H1 (cell line): ENCODE data around the gene OR2B3. TPM values are rescaled to one million over a fixed set of nuclear protein-coding genes. Genes with fewer than 3 reads are reported as not detected.

Experiments
- CTCF ChIA-PET: fragments of 300-600 bp; sonication (Branson Sonifier 250); formaldehyde crosslinking; loops from one replicate; lab custom pipeline; 2021; ENCODE audit not compliant: partially characterized antibody; lab: Charles Lee
- POLR2A ChIA-PET: fragments of 300-600 bp; sonication (Branson Sonifier 250); formaldehyde crosslinking; loops from one replicate; lab custom pipeline; 2021; ENCODE audit warnings: inconsistent platforms; ENCODE audit not compliant: partially characterized antibody; lab: Charles Lee
- DNase-seq, 2 experiments: peaks; one replicate each; pipeline versions ENCODE4 v3.0.0 to v3.0.0-alpha.2; 2010 to 2022; ENCODE audit warnings: low spot score in 2 of 2, low read depth in 1 of 2, mixed read lengths in 1 of 2
- FAIRE-seq: peaks from 2 replicates; lab custom pipeline; 2011; peaks lifted over from hg19 to GRCh38; lab: Jason Lieb, UNC
- H2AFZ ChIP-seq: 2 replicates; pipeline ENCODE4 v1.8.1; 2012; ENCODE audit warnings: low read length, inconsistent platforms
- H2AK5ac ChIP-seq: 2 replicates; pipeline ENCODE4 v1.6.1; 2013; ENCODE audit warnings: low read depth, low read length
- H2BK120ac ChIP-seq: replicated peaks from 2 replicates; pipeline ENCODE3; 2013; ENCODE audit warnings: low read depth, low read length, inconsistent platforms
- H2BK12ac ChIP-seq: 2 replicates; pipeline ENCODE4 v1.6.1; 2013; ENCODE audit warnings: low read depth, low read length
- H2BK15ac ChIP-seq: 2 replicates; pipeline ENCODE4 v1.6.1; 2013; ENCODE audit warnings: low read length
- H2BK20ac ChIP-seq: 2 replicates; pipeline ENCODE4 v1.6.1; 2013; ENCODE audit warnings: low read length
- H2BK5ac ChIP-seq: 2 replicates; pipeline ENCODE4 v1.6.1; 2013; ENCODE audit warnings: low read depth, low read length
- H3K14ac ChIP-seq: 2 replicates; pipeline ENCODE4 v1.6.1; 2013; ENCODE audit warnings: inconsistent platforms; ENCODE audit not compliant: insufficient read length
- H3K18ac ChIP-seq: 2 replicates; pipeline ENCODE4 v1.6.1; 2013; ENCODE audit warnings: low read length; ENCODE audit errors: extremely low read depth
- H3K23ac ChIP-seq: 2 replicates; pipeline ENCODE4 v1.6.1; 2013; ENCODE audit warnings: inconsistent platforms; ENCODE audit not compliant: insufficient read length
- H3K23me2 ChIP-seq: 2 replicates; pipeline ENCODE4 v1.6.1; 2013; ENCODE audit warnings: low read depth, low read length
- H3K27ac ChIP-seq: 2 replicates; pipeline ENCODE4 v1.6.1; 2011; ENCODE audit warnings: low read depth, low read length, inconsistent platforms
- H3K27me3 ChIP-seq, 4 experiments: replicated peaks in 1 of 4; 1 replicate in 1 of 4; 2 replicates in 3 of 4; pipeline versions ENCODE4 v1.6.1 to v1.8.1; 2011 to 2013; ENCODE audit warnings: low read length in 3 of 4, mild to moderate bottlenecking in 3 of 4, inconsistent platforms in 2 of 4, mixed read lengths in 2 of 4, moderate library complexity in 1 of 4; ENCODE audit not compliant: control insufficient read depth in 3 of 4, insufficient read depth in 3 of 4; ENCODE audit errors: extremely low read depth in 1 of 4
- H3K36me3 ChIP-seq, 4 experiments: 2 replicates each; pipeline versions ENCODE4 v1.6.1 to v1.8.1; 2011 to 2013; ENCODE audit warnings: mild to moderate bottlenecking in 4 of 4, low read length in 3 of 4, moderate library complexity in 2 of 4, control low read depth in 1 of 4, inconsistent platforms in 1 of 4; ENCODE audit not compliant: insufficient read depth in 4 of 4, control insufficient read depth in 2 of 4
- H3K4ac ChIP-seq: replicated peaks from 2 replicates; pipeline ENCODE3; 2013; ENCODE audit warnings: low read length, low read depth, mixed read lengths, inconsistent platforms; ENCODE audit not compliant: insufficient read length
- H3K4me1 ChIP-seq, 4 experiments: replicated peaks in 1 of 4; 1 replicate in 1 of 4; 2 replicates in 3 of 4; pipeline versions ENCODE4 v1.6.1 to v1.8.1; 2011 to 2013; ENCODE audit warnings: low read length in 3 of 4, inconsistent platforms in 2 of 4, mixed read lengths in 1 of 4; ENCODE audit not compliant: insufficient read depth in 4 of 4, control insufficient read depth in 3 of 4
- H3K4me2 ChIP-seq, 2 experiments: 2 replicates each; pipeline versions ENCODE4 v1.6.1 to v1.8.1; 2011 to 2013; ENCODE audit warnings: low read depth in 2 of 2, low read length in 2 of 2, control low read depth in 1 of 2, inconsistent platforms in 1 of 2, mild to moderate bottlenecking in 1 of 2; ENCODE audit not compliant: insufficient read depth in 1 of 2
- H3K4me3 ChIP-seq, 4 experiments: fragments of 200-600, 300-600 bp in 1 of 4; sonication (generic), shearing (Covaris generic), sonication (Bioruptor Twin) in 1 of 4; 2 replicates each; pipeline versions ENCODE4 v1.5.1 to v1.8.1; 2011 to 2016; ENCODE audit warnings: low read length in 4 of 4, low read depth in 3 of 4, control low read depth in 2 of 4, inconsistent platforms in 2 of 4, mild to moderate bottlenecking in 2 of 4, mixed read lengths in 1 of 4, moderate library complexity in 1 of 4; ENCODE audit not compliant: insufficient read depth in 2 of 4; ENCODE audit errors: extremely low read depth in 1 of 4
- H3K56ac ChIP-seq: replicated peaks from 2 replicates; pipeline ENCODE3; 2013; ENCODE audit warnings: low read depth, mild to moderate bottlenecking, mixed read lengths, low read length, inconsistent platforms; ENCODE audit not compliant: insufficient read length
- H3K79me1 ChIP-seq: 2 replicates; pipeline ENCODE4 v1.6.1; 2013; ENCODE audit warnings: low read depth, low read length, control low read depth
- H3K79me2 ChIP-seq, 2 experiments: 2 replicates each; pipeline versions ENCODE4 v1.6.1 to v1.8.1; 2012 to 2013; ENCODE audit warnings: low read length in 2 of 2, mild to moderate bottlenecking in 2 of 2, inconsistent platforms in 1 of 2; ENCODE audit not compliant: insufficient read depth in 2 of 2, control insufficient read depth in 1 of 2
- H3K9ac ChIP-seq, 4 experiments: replicated peaks in 1 of 4; 1 replicate in 1 of 4; 2 replicates in 3 of 4; pipeline versions ENCODE4 v1.6.1 to v1.8.1; 2011 to 2013; ENCODE audit warnings: low read depth in 3 of 4, low read length in 3 of 4, control low read depth in 2 of 4, mild to moderate bottlenecking in 2 of 4, moderate library complexity in 2 of 4, inconsistent platforms in 1 of 4; ENCODE audit errors: extremely low read depth in 1 of 4
- H3K9me3 ChIP-seq, 2 experiments: 2 replicates each; pipeline versions ENCODE4 v1.6.1 to v1.8.1; 2012 to 2013; ENCODE audit warnings: mild to moderate bottlenecking in 2 of 2, moderate library complexity in 2 of 2, control low read depth in 1 of 2, inconsistent platforms in 1 of 2, low read depth in 1 of 2, low read length in 1 of 2, mixed read lengths in 1 of 2; ENCODE audit not compliant: insufficient read depth in 2 of 2
- H4K20me1 ChIP-seq, 2 experiments: replicated peaks in 1 of 2; 2 replicates each; pipeline versions ENCODE3 to v1.8.1; 2011 to 2013; ENCODE audit warnings: inconsistent platforms in 2 of 2, low read length in 2 of 2, mild to moderate bottlenecking in 1 of 2; ENCODE audit not compliant: insufficient read depth in 2 of 2, control insufficient read depth in 1 of 2
- H4K5ac ChIP-seq: 2 replicates; pipeline ENCODE4 v1.6.1; 2013; ENCODE audit warnings: low read length, low read depth, mixed read lengths, inconsistent platforms; ENCODE audit not compliant: insufficient read length
- H4K8ac ChIP-seq: 2 replicates; pipeline ENCODE4 v1.8.0; 2013; ENCODE audit warnings: mild to moderate bottlenecking, moderate library complexity, low read length, inconsistent platforms; ENCODE audit not compliant: insufficient read depth; ENCODE audit errors: extremely low read depth
- H4K91ac ChIP-seq: replicated peaks from 2 replicates; pipeline ENCODE3; 2013; ENCODE audit warnings: low read length, mixed read lengths, inconsistent platforms; ENCODE audit not compliant: insufficient read length
- ATF3 ChIP-seq: IDR thresholded peaks from 2 replicates; pipeline ENCODE4 v1.6.1; 2011; ENCODE audit warnings: low read depth, mild to moderate bottlenecking, low read length; ENCODE audit not compliant: insufficient read depth
- RAD21 ChIP-seq, 2 experiments: IDR thresholded peaks in 1 of 2; conservative IDR thresholded peaks in 1 of 2; 2 replicates each; pipeline ENCODE4 v1.6.1; 2011; ENCODE audit warnings: low read depth in 2 of 2, low read length in 2 of 2, improper control_type of control experiment in 1 of 2, inconsistent platforms in 1 of 2, mild to moderate bottlenecking in 1 of 2, moderate library complexity in 1 of 2
- RNF2 ChIP-seq: fragments of 200-900, 300-1000 bp; sonication (generic); IDR thresholded peaks from 2 replicates; pipeline ENCODE4 v1.7.1; 2016; ENCODE audit warnings: borderline replicate concordance, low read depth, mild to moderate bottlenecking, antibody characterized with exemption, low read length; ENCODE audit not compliant: poor library complexity, severe bottlenecking; ENCODE audit errors: missing control alignments
- SIX5 ChIP-seq: IDR thresholded peaks from 2 replicates; pipeline ENCODE4 v1.6.1; 2011; ENCODE audit warnings: mild to moderate bottlenecking, low read depth, low read length
- polyA plus RNA-seq, 7 experiments: library from polyadenylated mRNA; depleted of rRNA in 3 of 7; stranded (reverse) in 5 of 7; unstranded in 2 of 7; fragments of >200 nt in 5 of 7; fragments of 200-250 nt in 2 of 7; gene quantifications; 1 replicate in 5 of 7; 2 replicates in 1 of 7; 4 replicates in 1 of 7; pipeline versions ENCODE4 v1.2.1 to v1.2.3, GENCODE V29; 2011 to 2013; ENCODE audit warnings: missing spikeins in 2 of 7, mixed read lengths in 2 of 7
- total RNA-seq: library from RNA; stranded (reverse); fragmentation: NEBNext Ultra II Directional; extraction: Animal tissue kit (Norgen Biotek cat#: 25700); gene quantifications from 2 replicates; pipeline ENCODE4 v1.2.1, GENCODE V29; 2021

The OR2B3 gene
- total and polyA plus RNA-seq, 2 of the 8 experiments (the other 6 are each of a cell fraction or from before 2014, with no cell fraction given) = not detected

- POLR2A ChIA-PET = no interaction called here
- Histone ChIP-seq H3K23me2 (no peaks in the 10 kb centered on the region), H2BK120ac (no peak overlapping the region), H2BK20ac (no peak overlapping the region), H3K27me3 (no peaks in the 10 kb centered on the region), H2BK12ac (no peak overlapping the region), H3K4me3 (no peak overlapping the region), H4K20me1 (no peaks in the 10 kb centered on the region), H2AFZ (no peak overlapping the region), H2BK15ac (no peak overlapping the region), H3K36me3 (no peaks in the 10 kb centered on the region), H2BK5ac (no peak overlapping the region), H3K4me2 (no peak overlapping the region), H3K14ac (no peak overlapping the region), H3K79me1 (no peaks in the 10 kb centered on the region), H3K56ac (no peak overlapping the region), H3K9me3 (no peaks in the 10 kb centered on the region), H3K4me1 (no peaks in the 10 kb centered on the region), H4K8ac (no peak overlapping the region), H2AK5ac (no peak overlapping the region), H4K5ac (no peak overlapping the region), H3K4ac (no peak overlapping the region), H3K9ac (no peak overlapping the region), H3K79me2 (no peaks in the 10 kb centered on the region), H4K91ac (no peak overlapping the region), H3K23ac (no peak overlapping the region), H3K18ac (no peak overlapping the region), H3K27ac (no peak overlapping the region)
- TF ChIP-seq ATF3 (no peak), RNF2 (no peak), RAD21 (IDR thresholded peaks at IDR 0.05 in 1 of 2, conservative IDR thresholded peaks at IDR 0.05 in 1 of 2; ENCODE audit: low read depth in 2 of 2, low read length in 2 of 2) (no peak), SIX5 (no peak)
- FAIRE-seq (no peak), DNase-seq (no peak)
- CTCF ChIA-PET = interaction anchor here (0.8 kb wide), 1 partner anchor 9 kb away, joined by 4 read pairs; no protein-coding TSS in a partner anchor
Observed at GRCh38 chr6:29081312-29081711, 5.8 kb downstream of the OR2B3 start.
